Measurements from ENCODE around the gene FLACC1. TPM values are rescaled to one million over a fixed set of nuclear protein-coding genes. Genes with fewer than 3 reads are reported as not detected.
"Not testable (repeated sequence)": the region's sequence is repeated elsewhere in the genome, so short reads cannot be mapped to it uniquely, and the experiment has no call there.

Gene FLACC1
- total and polyA plus RNA-seq, 5 donors from 2014 or later: 0.23 to 7.0 (median 1.6) TPM

- Histone ChIP-seq H3K4me3 (ENCODE audit: low read depth, low read length) (no peak overlapping the region), H3K27ac (ENCODE audit: insufficient read depth, low read length, poor library complexity, severe bottlenecking) (no peak overlapping the region), H3K9me3 (ENCODE audit: control insufficient read depth in 2 of 2, low read length in 2 of 2) (peaks cover 12 to 14% of the 10 kb centered on the region in 2 experiments), H3K27me3 (ENCODE audit: control insufficient read depth, insufficient read depth, low read length) (no peaks in the 10 kb centered on the region), H3K4me1 (ENCODE audit: control insufficient read depth, insufficient read depth, low read length, poor library complexity, severe bottlenecking) (no peaks in the 10 kb centered on the region), H3K36me3 (ENCODE audit: control insufficient read depth, insufficient read depth, low read length) (no peaks in the 10 kb centered on the region)
- peaks cover 46% of the 10 kb centered on the region for H3K36me3 Mint-ChIP-seq
- no peak overlapping the region for H3K4me3 Mint-ChIP-seq
- H3K4me1 Mint-ChIP-seq: peaks cover 0 to 21% (median 5%) of the 10 kb centered on the region in 4 donors
- peaks cover 2 to 58% (median 16%) of the 10 kb centered on the region in 7 donors for H3K9me3 Mint-ChIP-seq
- ATAC-seq (ENCODE audit: low read depth in 2 of 2): peak in 1 of 2 donors; percentile 42
- no peak for DNase-seq
- H3K27me3 Mint-ChIP-seq: no peaks in the 10 kb centered on the region
- peak overlapping the region in 1 of 3 donors; percentile 36 for H3K27ac Mint-ChIP-seq
Measured at GRCh38 chr2:201298462-201299052, 58.6 kb downstream of the FLACC1 start.

- not testable (repeated sequence) for H3K27ac ChIP-seq (ENCODE audit: insufficient read depth, low read length, poor library complexity, severe bottlenecking); H3K27me3 ChIP-seq (ENCODE audit: control insufficient read depth, insufficient read depth, low read length); H3K4me1 ChIP-seq (ENCODE audit: control insufficient read depth, insufficient read depth, low read length, poor library complexity, severe bottlenecking); H3K4me3 ChIP-seq (ENCODE audit: low read depth, low read length); H3K27ac Mint-ChIP-seq; H3K27me3 Mint-ChIP-seq; H3K4me3 Mint-ChIP-seq; DNase-seq; H3K9me3 ChIP-seq (ENCODE audit: control insufficient read depth in 2 of 2, low read length in 2 of 2); ATAC-seq (ENCODE audit: low read depth in 2 of 2)
- Mint-ChIP-seq H3K9me3 (peaks cover 0 to 49% (median 19%) of the 10 kb centered on the region in 7 donors), H3K36me3 (peaks cover 64% of the 10 kb centered on the region), H3K4me1 (peaks cover 5 to 27% (median 9%) of the 10 kb centered on the region in 4 donors)
- H3K36me3 ChIP-seq (ENCODE audit: control insufficient read depth, insufficient read depth, low read length): peaks cover 51% of the 10 kb centered on the region
Measured at GRCh38 chr2:201290457-201291148, 66.5 kb downstream of the FLACC1 start.

GRCh38 chr2:201285499-201285898 is 71.6 kb downstream of the FLACC1 start:
- Mint-ChIP-seq H3K27ac (peak overlapping the region in 1 of 3 donors; percentile 45), H3K9me3 (peaks cover 0 to 13% (median 4%) of the 10 kb centered on the region in 7 donors), H3K36me3 (peaks cover 57% of the 10 kb centered on the region), H3K4me1 (peaks cover 8 to 36% (median 16%) of the 10 kb centered on the region in 4 donors), H3K27me3 (peaks cover 3% of the 10 kb centered on the region), H3K4me3 (no peak overlapping the region)
- ATAC-seq (ENCODE audit: low read depth in 2 of 2) (no peak), DNase-seq (no peak)
- Histone ChIP-seq H3K27ac (ENCODE audit: insufficient read depth, low read length, poor library complexity, severe bottlenecking) (no peak overlapping the region), H3K4me3 (ENCODE audit: low read depth, low read length) (no peak overlapping the region), H3K27me3 (ENCODE audit: control insufficient read depth, insufficient read depth, low read length) (no peaks in the 10 kb centered on the region), H3K4me1 (ENCODE audit: control insufficient read depth, insufficient read depth, low read length, poor library complexity, severe bottlenecking) (no peaks in the 10 kb centered on the region), H3K36me3 (ENCODE audit: control insufficient read depth, insufficient read depth, low read length) (peaks cover 71% of the 10 kb centered on the region), H3K9me3 (ENCODE audit: control insufficient read depth in 2 of 2, low read length in 2 of 2) (peaks cover 3 to 8% of the 10 kb centered on the region in 2 experiments)

- no peak for ATAC-seq (ENCODE audit: low read depth in 2 of 2)
- Mint-ChIP-seq H3K27ac (peak overlapping the region; percentile 40 to 80 (median 75)), H3K36me3 (peaks cover 47% of the 10 kb centered on the region), H3K4me1 (peaks cover 10 to 40% (median 32%) of the 10 kb centered on the region in 4 donors), H3K27me3 (peaks cover 4% of the 10 kb centered on the region), H3K9me3 (peaks cover 0 to 3% (median 0%) of the 10 kb centered on the region in 7 donors), H3K4me3 (peak overlapping the region in 1 of 4 donors; percentile 53)
- Histone ChIP-seq H3K4me1 (ENCODE audit: control insufficient read depth, insufficient read depth, low read length, poor library complexity, severe bottlenecking) (no peaks in the 10 kb centered on the region), H3K27me3 (ENCODE audit: control insufficient read depth, insufficient read depth, low read length) (no peaks in the 10 kb centered on the region), H3K27ac (ENCODE audit: insufficient read depth, low read length, poor library complexity, severe bottlenecking) (peak overlapping the region; percentile 41), H3K9me3 (ENCODE audit: control insufficient read depth in 2 of 2, low read length in 2 of 2) (no peaks in the 10 kb centered on the region), H3K4me3 (ENCODE audit: low read depth, low read length) (no peak overlapping the region), H3K36me3 (ENCODE audit: control insufficient read depth, insufficient read depth, low read length) (peaks cover 68% of the 10 kb centered on the region)
- DNase-seq: no peak
Measured at GRCh38 chr2:201280191-201281040, 76.7 kb downstream of the FLACC1 start.

GRCh38 chr2:201279079-201279478 is 78.1 kb downstream of the FLACC1 start:
- H3K9me3 Mint-ChIP-seq: peaks cover 0 to 3% (median 0%) of the 10 kb centered on the region in 7 donors
- DNase-seq: no peak
- H3K4me3 Mint-ChIP-seq: peak overlapping the region in 1 of 4 donors; percentile 47
- H3K36me3 ChIP-seq (ENCODE audit: control insufficient read depth, insufficient read depth, low read length): peaks cover 72% of the 10 kb centered on the region
- peak; percentile 16 to 19 for ATAC-seq (ENCODE audit: low read depth in 2 of 2)
- H3K27me3 Mint-ChIP-seq: peaks cover 4% of the 10 kb centered on the region
- H3K27me3 ChIP-seq (ENCODE audit: control insufficient read depth, insufficient read depth, low read length): no peaks in the 10 kb centered on the region
- H3K4me1 Mint-ChIP-seq: peaks cover 10 to 40% (median 32%) of the 10 kb centered on the region in 4 donors
- peaks cover 48% of the 10 kb centered on the region for H3K36me3 Mint-ChIP-seq
- no peak overlapping the region for H3K27ac ChIP-seq (ENCODE audit: insufficient read depth, low read length, poor library complexity, severe bottlenecking)
- H3K4me1 ChIP-seq (ENCODE audit: control insufficient read depth, insufficient read depth, low read length, poor library complexity, severe bottlenecking): no peaks in the 10 kb centered on the region
- no peaks in the 10 kb centered on the region for H3K9me3 ChIP-seq (ENCODE audit: control insufficient read depth in 2 of 2, low read length in 2 of 2)
- H3K27ac Mint-ChIP-seq: peak overlapping the region; percentile 45 to 80 (median 78)
- no peak overlapping the region for H3K4me3 ChIP-seq (ENCODE audit: low read depth, low read length)

GRCh38 chr2:201276511-201276910 is 80.6 kb downstream of the FLACC1 start:
- ATAC-seq (ENCODE audit: low read depth in 2 of 2): no peak
- peaks cover 68% of the 10 kb centered on the region for H3K36me3 Mint-ChIP-seq

GRCh38 chr2:201275990-201276389 is 81.2 kb downstream of the FLACC1 start:
- no peaks in the 10 kb centered on the region for H3K27me3 ChIP-seq (ENCODE audit: control insufficient read depth, insufficient read depth, low read length)
- H3K27ac ChIP-seq (ENCODE audit: insufficient read depth, low read length, poor library complexity, severe bottlenecking): peak overlapping the region; percentile 18
- DNase-seq (no peak), ATAC-seq (ENCODE audit: low read depth in 2 of 2) (peak; percentile 29 to 33)
- peaks cover 22 to 68% (median 55%) of the 10 kb centered on the region in 4 donors for H3K4me1 Mint-ChIP-seq
- no peak overlapping the region for H3K4me3 Mint-ChIP-seq
- H3K36me3 ChIP-seq (ENCODE audit: control insufficient read depth, insufficient read depth, low read length): peaks cover 96% of the 10 kb centered on the region
- peaks cover 28% of the 10 kb centered on the region for H3K4me1 ChIP-seq (ENCODE audit: control insufficient read depth, insufficient read depth, low read length, poor library complexity, severe bottlenecking)
- H3K36me3 Mint-ChIP-seq: peaks cover 74% of the 10 kb centered on the region
- H3K27ac Mint-ChIP-seq: peak overlapping the region in 2 of 3 donors; percentile 14 to 86
- H3K9me3 ChIP-seq (ENCODE audit: control insufficient read depth in 2 of 2, low read length in 2 of 2): no peaks in the 10 kb centered on the region
- peaks cover 0 to 3% (median 0%) of the 10 kb centered on the region in 7 donors for H3K9me3 Mint-ChIP-seq
- no peak overlapping the region for H3K4me3 ChIP-seq (ENCODE audit: low read depth, low read length)
- H3K27me3 Mint-ChIP-seq: peaks cover 4% of the 10 kb centered on the region

More at GRCh38 chr2:201276511-201276910, 80.6 kb downstream of the FLACC1 start:
- H3K4me3 Mint-ChIP-seq: no peak overlapping the region
- peak overlapping the region; percentile 18 for H3K27ac ChIP-seq (ENCODE audit: insufficient read depth, low read length, poor library complexity, severe bottlenecking)
- H3K4me3 ChIP-seq (ENCODE audit: low read depth, low read length): no peak overlapping the region
- peaks cover 4% of the 10 kb centered on the region for H3K27me3 Mint-ChIP-seq
- peak overlapping the region in 2 of 3 donors; percentile 14 to 86 for H3K27ac Mint-ChIP-seq
- peaks cover 0 to 3% (median 0%) of the 10 kb centered on the region in 7 donors for H3K9me3 Mint-ChIP-seq
- H3K36me3 ChIP-seq (ENCODE audit: control insufficient read depth, insufficient read depth, low read length): peaks cover 95% of the 10 kb centered on the region
- H3K9me3 ChIP-seq (ENCODE audit: control insufficient read depth in 2 of 2, low read length in 2 of 2): no peaks in the 10 kb centered on the region
- peaks cover 23% of the 10 kb centered on the region for H3K4me1 ChIP-seq (ENCODE audit: control insufficient read depth, insufficient read depth, low read length, poor library complexity, severe bottlenecking)
- no peaks in the 10 kb centered on the region for H3K27me3 ChIP-seq (ENCODE audit: control insufficient read depth, insufficient read depth, low read length)
- H3K4me1 Mint-ChIP-seq: peaks cover 22 to 62% (median 50%) of the 10 kb centered on the region in 4 donors
- DNase-seq: no peak
